ENCODE measurements around the gene LRRC56.

The LRRC56 gene

GRCh38 chr11:575996-576768, 38.9 kb downstream of the LRRC56 start, which contains the start of gene PHRF1:
Gene PHRF1 (plus strand): TSS chr11:576470. CDS start chr11:581513, 5,043 bp downstream.
- Histone ChIP-seq H3K4me3 (ENCODE audit: low read depth, low read length) (peak within 1 kb of the TSS; percentile 97), H3K27me3 (ENCODE audit: control insufficient read depth, insufficient read depth, low read length) (peaks cover 16% of the 10 kb centered on the region), H3K4me1 (ENCODE audit: control insufficient read depth, insufficient read depth, low read length) (peaks cover 18% of the 10 kb centered on the region), H3K36me3 (ENCODE audit: control insufficient read depth, insufficient read depth, low read length) (peaks cover 7% of the 10 kb centered on the region; the same call in 1 of the 2 replicates), H3K27ac (ENCODE audit: low read depth, low read length) (peak within 1 kb of the TSS; percentile 97), H3K9ac (ENCODE audit: low read depth, low read length) (peak within 1 kb of the TSS; percentile 99), H3K9me3 (ENCODE audit: control insufficient read depth, insufficient read depth, low read length) (no peaks in the 10 kb centered on the region)

- Histone ChIP-seq H3K27ac (ENCODE audit: low read depth, low read length) (peak overlapping the region; percentile 35), H3K4me1 (ENCODE audit: control insufficient read depth, insufficient read depth, low read length) (peaks cover 13% of the 10 kb centered on the region), H3K4me3 (ENCODE audit: low read depth, low read length) (peak overlapping the region; percentile 89), H3K9ac (ENCODE audit: low read depth, low read length) (peak overlapping the region; percentile 73), H3K9me3 (ENCODE audit: control insufficient read depth, insufficient read depth, low read length) (no peaks in the 10 kb centered on the region), H3K36me3 (ENCODE audit: control insufficient read depth, insufficient read depth, low read length) (peaks cover 15% of the 10 kb centered on the region), H3K27me3 (ENCODE audit: control insufficient read depth, insufficient read depth, low read length) (peaks cover 16% of the 10 kb centered on the region)
Observed at GRCh38 chr11:576811-577610, 39.7 kb downstream of the LRRC56 start.

GRCh38 chr11:577611-577894, 40.2 kb downstream of the LRRC56 start:
- Histone ChIP-seq H3K9ac (ENCODE audit: low read depth, low read length) (peak overlapping the region; percentile 73; the same call in 1 of the 2 replicates), H3K4me1 (ENCODE audit: control insufficient read depth, insufficient read depth, low read length) (peaks cover 12% of the 10 kb centered on the region), H3K4me3 (ENCODE audit: low read depth, low read length) (peak overlapping the region; percentile 89), H3K27ac (ENCODE audit: low read depth, low read length) (no peak overlapping the region), H3K9me3 (ENCODE audit: control insufficient read depth, insufficient read depth, low read length) (no peaks in the 10 kb centered on the region), H3K27me3 (ENCODE audit: control insufficient read depth, insufficient read depth, low read length) (peaks cover 16% of the 10 kb centered on the region), H3K36me3 (ENCODE audit: control insufficient read depth, insufficient read depth, low read length) (peaks cover 19% of the 10 kb centered on the region)

GRCh38 chr11:578276-579035, 41.1 kb downstream of the LRRC56 start:
- Histone ChIP-seq H3K4me1 (ENCODE audit: control insufficient read depth, insufficient read depth, low read length) (peaks cover 12% of the 10 kb centered on the region), H3K4me3 (ENCODE audit: low read depth, low read length) (no peak overlapping the region), H3K9ac (ENCODE audit: low read depth, low read length) (peak overlapping the region; percentile 1; the same call in 1 of the 2 replicates), H3K36me3 (ENCODE audit: control insufficient read depth, insufficient read depth, low read length) (peaks cover 25% of the 10 kb centered on the region), H3K9me3 (ENCODE audit: control insufficient read depth, insufficient read depth, low read length) (no peaks in the 10 kb centered on the region), H3K27ac (ENCODE audit: low read depth, low read length) (no peak overlapping the region), H3K27me3 (ENCODE audit: control insufficient read depth, insufficient read depth, low read length) (peaks cover 16% of the 10 kb centered on the region)

- Histone ChIP-seq H3K27me3 (ENCODE audit: control insufficient read depth, insufficient read depth, low read length) (peaks cover 6% of the 10 kb centered on the region), H3K27ac (ENCODE audit: low read depth, low read length) (no peak overlapping the region), H3K4me3 (ENCODE audit: low read depth, low read length) (no peak overlapping the region), H3K9ac (ENCODE audit: low read depth, low read length) (no peak overlapping the region), H3K36me3 (ENCODE audit: control insufficient read depth, insufficient read depth, low read length) (peaks cover 35% of the 10 kb centered on the region), H3K4me1 (ENCODE audit: control insufficient read depth, insufficient read depth, low read length) (peaks cover 7% of the 10 kb centered on the region), H3K9me3 (ENCODE audit: control insufficient read depth, insufficient read depth, low read length) (no peaks in the 10 kb centered on the region)
Observed at GRCh38 chr11:579830-580601, 42.7 kb downstream of the LRRC56 start.

GRCh38 chr11:581342-581741, 44.0 kb downstream of the LRRC56 start:
- Histone ChIP-seq H3K9me3 (ENCODE audit: control insufficient read depth, insufficient read depth, low read length) (no peaks in the 10 kb centered on the region), H3K27me3 (ENCODE audit: control insufficient read depth, insufficient read depth, low read length) (no peaks in the 10 kb centered on the region), H3K27ac (ENCODE audit: low read depth, low read length) (no peak overlapping the region), H3K4me3 (ENCODE audit: low read depth, low read length) (no peak overlapping the region), H3K4me1 (ENCODE audit: control insufficient read depth, insufficient read depth, low read length) (peaks cover 7% of the 10 kb centered on the region), H3K36me3 (ENCODE audit: control insufficient read depth, insufficient read depth, low read length) (peaks cover 39% of the 10 kb centered on the region), H3K9ac (ENCODE audit: low read depth, low read length) (no peak overlapping the region)

GRCh38 chr11:581752-582151, 44.4 kb downstream of the LRRC56 start:
- H3K9ac ChIP-seq (ENCODE audit: low read depth, low read length): no peak overlapping the region
- peaks cover 7% of the 10 kb centered on the region for H3K4me1 ChIP-seq (ENCODE audit: control insufficient read depth, insufficient read depth, low read length)
- peaks cover 43% of the 10 kb centered on the region for H3K36me3 ChIP-seq (ENCODE audit: control insufficient read depth, insufficient read depth, low read length)
- no peak overlapping the region for H3K4me3 ChIP-seq (ENCODE audit: low read depth, low read length)
- H3K27me3 ChIP-seq (ENCODE audit: control insufficient read depth, insufficient read depth, low read length): no peaks in the 10 kb centered on the region
- H3K27ac ChIP-seq (ENCODE audit: low read depth, low read length): no peak overlapping the region
- H3K9me3 ChIP-seq (ENCODE audit: control insufficient read depth, insufficient read depth, low read length): no peaks in the 10 kb centered on the region

GRCh38 chr11:584287-584686, 47.0 kb downstream of the LRRC56 start:
- Histone ChIP-seq H3K27ac (ENCODE audit: low read depth, low read length) (no peak overlapping the region), H3K4me3 (ENCODE audit: low read depth, low read length) (no peak overlapping the region), H3K9ac (ENCODE audit: low read depth, low read length) (no peak overlapping the region), H3K36me3 (ENCODE audit: control insufficient read depth, insufficient read depth, low read length) (peaks cover 64% of the 10 kb centered on the region), H3K27me3 (ENCODE audit: control insufficient read depth, insufficient read depth, low read length) (no peaks in the 10 kb centered on the region), H3K9me3 (ENCODE audit: control insufficient read depth, insufficient read depth, low read length) (no peaks in the 10 kb centered on the region), H3K4me1 (ENCODE audit: control insufficient read depth, insufficient read depth, low read length) (no peaks in the 10 kb centered on the region)

- H3K9ac ChIP-seq (ENCODE audit: low read depth, low read length): no peak overlapping the region
- H3K9me3 ChIP-seq (ENCODE audit: control insufficient read depth, insufficient read depth, low read length): no peaks in the 10 kb centered on the region
- H3K4me1 ChIP-seq (ENCODE audit: control insufficient read depth, insufficient read depth, low read length): no peaks in the 10 kb centered on the region
- H3K27ac ChIP-seq (ENCODE audit: low read depth, low read length): no peak overlapping the region
- no peaks in the 10 kb centered on the region for H3K27me3 ChIP-seq (ENCODE audit: control insufficient read depth, insufficient read depth, low read length)
- H3K36me3 ChIP-seq (ENCODE audit: control insufficient read depth, insufficient read depth, low read length): peaks cover 78% of the 10 kb centered on the region
- no peak overlapping the region for H3K4me3 ChIP-seq (ENCODE audit: low read depth, low read length)
Observed at GRCh38 chr11:586376-587316, 49.3 kb downstream of the LRRC56 start.
